ENCODE data around the gene POLR3B. TPM values are rescaled to one million over a fixed set of nuclear protein-coding genes. Genes with fewer than 3 reads are reported as not detected.

Gene POLR3B
- total and polyA plus RNA-seq, 2 experiments from 2014 or later = 4.0 to 14.6 TPM

DNA sequence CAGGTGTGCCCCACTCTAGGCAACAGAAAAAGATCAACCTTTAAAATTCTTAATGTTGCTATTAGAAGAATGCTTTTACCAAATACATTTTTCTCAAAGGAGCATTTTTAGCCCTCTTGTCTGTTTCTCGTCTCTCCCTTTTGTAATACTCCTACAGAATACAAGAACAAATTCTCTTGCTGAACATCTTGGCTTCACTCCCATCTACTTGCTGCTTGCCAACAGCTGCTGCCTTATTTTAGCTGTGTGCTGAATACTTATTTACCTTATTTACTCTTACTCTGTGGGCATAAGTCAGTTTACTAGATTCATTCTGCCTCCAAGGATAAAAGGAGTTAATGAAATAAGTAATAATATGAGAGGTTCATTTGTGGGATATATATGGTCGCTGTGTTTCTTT, 70.8 kb downstream of the POLR3B start:
- ATAC-seq = no peak
- no peaks in the 10 kb centered on the region for H3K36me3 Mint-ChIP-seq (ENCODE audit: low read depth)
- DNase-seq (ENCODE audit: low spot score) = no peak

More for the DNA sequence above, 70.8 kb downstream of the POLR3B start:
- no peaks in the 10 kb centered on the region for H3K79me2 ChIP-seq (replicated peaks; ENCODE audit: insufficient read depth)
- no peaks in the 10 kb centered on the region for H4K20me1 ChIP-seq (replicated peaks; ENCODE audit: insufficient read depth)
- Mint-ChIP-seq H3K9me3 (no peaks in the 10 kb centered on the region), H3K27ac (no peak overlapping the region), H3K27me3 (ENCODE audit: insufficient read depth, low read depth, poor library complexity) (no peaks in the 10 kb centered on the region), H3K4me1 (peaks cover 4% of the 10 kb centered on the region; the same call in 2 of the 3 replicates), H3K4me3 (no peak overlapping the region)
- peaks cover 3% of the 10 kb centered on the region; the same call in 1 of the 2 replicates for H3K4me1 ChIP-seq (ENCODE audit: insufficient read depth)
- H3K9me2 ChIP-seq (ENCODE audit: insufficient read depth) = no peaks in the 10 kb centered on the region
- no peak overlapping the region for H2AFZ ChIP-seq
- TF ChIP-seq NANOG (IDR thresholded peaks at IDR 0.05; ENCODE audit: borderline replicate concordance) = no peak
- TF ChIP-seq JUNB (IDR thresholded peaks at IDR 0.05; ENCODE audit: unreplicated experiment) = no peak
- TF ChIP-seq ETS1 (IDR thresholded peaks at IDR 0.05) = no peak
- no peak for TF ChIP-seq EZH2 (IDR thresholded peaks at IDR 0.05; ENCODE audit: low read depth, unreplicated experiment)
- no peak for TF ChIP-seq POLR2AphosphoS5 (IDR thresholded peaks at IDR 0.05; ENCODE audit: low read depth)
- TF ChIP-seq, protein P1, sequence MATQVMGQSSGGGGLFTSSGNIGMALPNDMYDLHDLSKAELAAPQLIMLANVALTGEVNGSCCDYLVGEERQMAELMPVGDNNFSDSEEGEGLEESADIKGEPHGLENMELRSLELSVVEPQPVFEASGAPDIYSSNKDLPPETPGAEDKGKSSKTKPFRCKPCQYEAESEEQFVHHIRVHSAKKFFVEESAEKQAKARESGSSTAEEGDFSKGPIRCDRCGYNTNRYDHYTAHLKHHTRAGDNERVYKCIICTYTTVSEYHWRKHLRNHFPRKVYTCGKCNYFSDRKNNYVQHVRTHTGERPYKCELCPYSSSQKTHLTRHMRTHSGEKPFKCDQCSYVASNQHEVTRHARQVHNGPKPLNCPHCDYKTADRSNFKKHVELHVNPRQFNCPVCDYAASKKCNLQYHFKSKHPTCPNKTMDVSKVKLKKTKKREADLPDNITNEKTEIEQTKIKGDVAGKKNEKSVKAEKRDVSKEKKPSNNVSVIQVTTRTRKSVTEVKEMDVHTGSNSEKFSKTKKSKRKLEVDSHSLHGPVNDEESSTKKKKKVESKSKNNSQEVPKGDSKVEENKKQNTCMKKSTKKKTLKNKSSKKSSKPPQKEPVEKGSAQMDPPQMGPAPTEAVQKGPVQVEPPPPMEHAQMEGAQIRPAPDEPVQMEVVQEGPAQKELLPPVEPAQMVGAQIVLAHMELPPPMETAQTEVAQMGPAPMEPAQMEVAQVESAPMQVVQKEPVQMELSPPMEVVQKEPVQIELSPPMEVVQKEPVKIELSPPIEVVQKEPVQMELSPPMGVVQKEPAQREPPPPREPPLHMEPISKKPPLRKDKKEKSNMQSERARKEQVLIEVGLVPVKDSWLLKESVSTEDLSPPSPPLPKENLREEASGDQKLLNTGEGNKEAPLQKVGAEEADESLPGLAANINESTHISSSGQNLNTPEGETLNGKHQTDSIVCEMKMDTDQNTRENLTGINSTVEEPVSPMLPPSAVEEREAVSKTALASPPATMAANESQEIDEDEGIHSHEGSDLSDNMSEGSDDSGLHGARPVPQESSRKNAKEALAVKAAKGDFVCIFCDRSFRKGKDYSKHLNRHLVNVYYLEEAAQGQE (IDR thresholded peaks at IDR 0.05; ENCODE audit: unreplicated experiment) = no peak
- TF ChIP-seq ZNF331 (CRISPR knock-in tag; IDR thresholded peaks at IDR 0.05; ENCODE audit: low read depth) = no peak
- no peak for TF ChIP-seq EZH2phosphoT487 (IDR thresholded peaks at IDR 0.05; ENCODE audit: unreplicated experiment)
- TF ChIP-seq CTCF (conservative IDR thresholded peaks at IDR 0.05; ENCODE audit: low read depth in 2 of 2) = no peak
- no peak for TF ChIP-seq ZNF114 (CRISPR knock-in tag; IDR thresholded peaks at IDR 0.05)
- TF ChIP-seq STAT1 (IDR thresholded peaks at IDR 0.05; ENCODE audit: unreplicated experiment) = no peak
- TF ChIP-seq CREB1 (CRISPR knock-in tag; IDR thresholded peaks at IDR 0.05; ENCODE audit: low read depth) = no peak
- no peak for TF ChIP-seq ZNF462 (CRISPR knock-in tag; IDR thresholded peaks at IDR 0.05)
- no peak overlapping the region for H3K4me2 ChIP-seq
- no peaks in the 10 kb centered on the region for H3F3A ChIP-seq (replicated peaks; ENCODE audit: low read depth)
- no peak overlapping the region; the same call in 1 of the 2 replicates for H3K27ac ChIP-seq (ENCODE audit: low read depth)
- H3K27me3 ChIP-seq (ENCODE audit: insufficient read depth) = no peaks in the 10 kb centered on the region
- no peak overlapping the region for H3K4me3 ChIP-seq
- H3K36me3 ChIP-seq (ENCODE audit: insufficient read depth) = no peaks in the 10 kb centered on the region

All from GM23338 (cell line).